OCI-LY1 (cell line): ENCODE data around the gene GJC2.

ENCODE experiments used
- CTCF ChIP-seq: fragments of 200-600 bp; sonication (generic), shearing (Covaris generic); IDR thresholded peaks from 2 replicates; pipeline ENCODE4 v1.5.1; 2017; ENCODE audit warnings: mild to moderate bottlenecking, antibody characterized with exemption, low read length, moderate library complexity, mixed read lengths
- EZH2 ChIP-seq: fragments of 200-600 bp; sonication (generic), shearing (Covaris generic); IDR thresholded peaks from 2 replicates; pipeline ENCODE4 v1.8.0; 2017; ENCODE audit warnings: borderline replicate concordance, mixed run types, mild to moderate bottlenecking, antibody characterized with exemption, low read length, moderate library complexity, mixed read lengths

GRCh38 chr1:228178737-228179684 lies 29.3 kb downstream of the GJC2 start:
- TF ChIP-seq CTCF (no peak), EZH2 (no peak)
